ENCODE measurements around the gene ESD. TPM values are rescaled to one million over a fixed set of nuclear protein-coding genes. Genes with fewer than 3 reads are reported as not detected.

Gene ESD
- total RNA-seq, 1 donor from 2014 or later = 42.4 TPM

DNA sequence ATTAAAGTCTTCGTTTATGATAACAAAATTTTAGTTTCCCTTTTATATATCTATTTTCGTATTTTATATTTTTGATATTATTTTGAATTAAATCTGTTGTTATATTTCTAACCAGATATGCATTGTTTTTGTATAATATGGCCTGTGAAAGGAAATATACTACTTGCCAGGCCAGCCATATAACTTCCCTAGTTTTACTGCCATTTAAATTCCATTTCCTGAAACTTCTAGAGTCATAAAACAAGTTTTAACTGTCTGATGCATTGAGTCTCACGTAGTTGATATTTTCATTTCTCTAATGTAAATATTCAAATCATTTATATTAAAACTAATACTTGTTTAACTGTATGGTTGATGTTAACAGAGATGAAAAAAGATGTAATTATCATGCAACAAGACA lies 13.5 kb downstream of the ESD start:
- FAIRE-seq (no peak), DNase-seq (ENCODE audit: low read depth) (no peak)
- H3K36me3 ChIP-seq (ENCODE audit: control insufficient read depth, insufficient read depth, low read length) = peaks cover 2% of the 10 kb centered on the region

DNA sequence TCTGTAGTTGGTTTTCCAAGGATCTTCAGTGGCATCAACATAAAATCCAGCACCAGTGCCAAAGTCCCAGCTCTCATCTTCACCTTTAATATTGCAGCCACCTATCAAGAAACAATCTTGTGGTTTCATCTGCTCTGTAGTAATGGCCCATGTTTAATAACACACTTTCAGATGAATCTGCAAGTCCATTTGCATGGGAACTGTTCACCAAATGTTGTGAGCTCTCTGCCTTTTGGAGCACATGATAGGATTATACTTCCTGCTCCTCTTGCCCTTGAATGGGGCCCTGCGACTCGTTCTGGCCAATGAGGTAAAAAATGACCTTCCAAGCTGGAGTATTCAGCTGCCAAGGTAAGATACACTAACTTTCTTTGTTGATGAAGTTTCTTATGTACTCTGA lies 14.3 kb downstream of the ESD start:
- H3K4me3 ChIP-seq (ENCODE audit: low read depth, low read length) = no peak overlapping the region
- H3K36me3 ChIP-seq (ENCODE audit: control insufficient read depth, insufficient read depth, low read length) = peaks cover 2% of the 10 kb centered on the region
- TF ChIP-seq CTCF (IDR thresholded peaks at IDR 0.05; ENCODE audit: insufficient read depth, low read length, severe bottlenecking) = no peak
- H3K27me3 ChIP-seq (ENCODE audit: control insufficient read depth, insufficient read depth, low read length) = no peaks in the 10 kb centered on the region
- FAIRE-seq (no peak), DNase-seq (ENCODE audit: low read depth) (no peak)

More for the DNA sequence above, 13.5 kb downstream of the ESD start:
- no peak for TF ChIP-seq CTCF (IDR thresholded peaks at IDR 0.05; ENCODE audit: insufficient read depth, low read length, severe bottlenecking)
- Histone ChIP-seq H3K4me3 (ENCODE audit: low read depth, low read length) (no peak overlapping the region), H3K27me3 (ENCODE audit: control insufficient read depth, insufficient read depth, low read length) (no peaks in the 10 kb centered on the region)

DNA sequence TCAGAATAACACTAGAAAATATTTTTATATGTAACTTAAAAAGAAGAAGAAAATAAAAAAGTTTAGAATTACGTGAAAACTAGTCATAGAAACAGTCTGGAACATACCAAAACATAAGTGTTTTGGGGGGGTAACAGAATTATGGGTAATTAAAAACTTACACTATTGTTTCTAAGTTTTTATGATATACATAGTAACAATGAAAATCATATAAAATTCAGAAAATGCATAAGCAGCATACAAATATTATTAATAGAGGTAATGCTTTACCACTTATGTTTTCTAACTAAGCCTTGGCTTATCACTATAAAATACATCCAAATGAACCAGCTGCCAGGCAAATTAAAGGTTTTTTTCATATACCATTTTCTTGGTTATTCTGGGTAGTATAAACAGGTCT lies 14.9 kb downstream of the ESD start:
- FAIRE-seq (no peak), DNase-seq (ENCODE audit: low read depth) (no peak)
- H3K27me3 ChIP-seq (ENCODE audit: control insufficient read depth, insufficient read depth, low read length) = no peaks in the 10 kb centered on the region
- H3K36me3 ChIP-seq (ENCODE audit: control insufficient read depth, insufficient read depth, low read length) = peaks cover 2% of the 10 kb centered on the region
- TF ChIP-seq CTCF (IDR thresholded peaks at IDR 0.05; ENCODE audit: insufficient read depth, low read length, severe bottlenecking) = no peak
- no peak overlapping the region for H3K4me3 ChIP-seq (ENCODE audit: low read depth, low read length)

- FAIRE-seq = no peak
- DNase-seq (ENCODE audit: low read depth) = no peak
- peaks cover 2% of the 10 kb centered on the region for H3K36me3 ChIP-seq (ENCODE audit: control insufficient read depth, insufficient read depth, low read length)
- no peak for TF ChIP-seq CTCF (IDR thresholded peaks at IDR 0.05; ENCODE audit: insufficient read depth, low read length, severe bottlenecking)
- no peak overlapping the region for H3K4me3 ChIP-seq (ENCODE audit: low read depth, low read length)
- H3K27me3 ChIP-seq (ENCODE audit: control insufficient read depth, insufficient read depth, low read length) = no peaks in the 10 kb centered on the region
Measured at GRCh38 chr13:46778890-46779289, 18.1 kb downstream of the ESD start.

GRCh38 chr13:46778095-46778494 lies 18.9 kb downstream of the ESD start:
- H3K4me3 ChIP-seq (ENCODE audit: low read depth, low read length) = no peak overlapping the region
- FAIRE-seq (no peak), DNase-seq (ENCODE audit: low read depth) (no peak)
- no peak for TF ChIP-seq CTCF (IDR thresholded peaks at IDR 0.05; ENCODE audit: insufficient read depth, low read length, severe bottlenecking)
- H3K27me3 ChIP-seq (ENCODE audit: control insufficient read depth, insufficient read depth, low read length) = no peaks in the 10 kb centered on the region
- H3K36me3 ChIP-seq (ENCODE audit: control insufficient read depth, insufficient read depth, low read length) = peaks cover 2% of the 10 kb centered on the region

DNA sequence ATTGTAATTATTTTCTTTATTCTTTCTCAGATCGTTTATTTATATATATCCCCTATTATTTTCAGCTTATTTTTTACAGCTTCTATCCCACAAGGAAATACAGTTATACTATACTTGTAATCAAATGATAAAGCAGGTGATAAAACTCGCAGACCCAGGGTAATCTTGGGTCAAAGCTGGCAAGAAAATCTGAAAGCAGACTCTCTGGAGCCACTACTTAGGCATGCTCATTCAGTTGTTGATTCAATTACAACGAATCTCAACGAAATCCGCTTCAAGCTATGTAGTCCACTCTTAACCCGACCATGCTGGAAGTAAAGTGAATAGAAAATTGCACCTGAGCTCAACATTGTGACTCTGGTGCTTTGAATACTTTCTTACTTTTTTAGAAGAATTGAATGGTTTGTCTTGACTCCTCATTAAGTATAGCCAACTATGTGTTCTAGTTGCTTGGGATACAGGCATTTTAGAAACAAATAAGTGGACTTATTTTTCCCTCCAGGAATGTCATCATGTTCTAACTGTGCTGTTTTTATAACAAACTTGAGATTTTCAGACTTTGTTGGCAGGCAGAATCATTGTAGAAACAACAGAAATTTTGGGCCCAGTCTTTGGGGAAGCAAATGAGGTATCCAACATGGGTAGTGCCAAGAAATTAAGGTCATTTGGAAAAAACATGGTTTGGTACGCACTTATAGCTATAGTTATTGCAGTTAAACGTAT lies 21.4 kb downstream of the ESD start:
- H3K36me3 ChIP-seq (ENCODE audit: control insufficient read depth, insufficient read depth, low read length) = peaks cover 2% of the 10 kb centered on the region
- no peak for TF ChIP-seq CTCF (IDR thresholded peaks at IDR 0.05; ENCODE audit: insufficient read depth, low read length, severe bottlenecking)
- no peak for FAIRE-seq
- no peak overlapping the region for H3K4me3 ChIP-seq (ENCODE audit: low read depth, low read length)
- no peaks in the 10 kb centered on the region for H3K27me3 ChIP-seq (ENCODE audit: control insufficient read depth, insufficient read depth, low read length)
- no peak for DNase-seq (ENCODE audit: low read depth)

Measured in bronchial epithelial cell (primary cell).